ENCODE measurements around the gene DDX31. TPM values are rescaled to one million over a fixed set of nuclear protein-coding genes. Genes with fewer than 3 reads are reported as not detected.

The DDX31 gene
- total and polyA plus RNA-seq, 8 donors = 4.9 to 17.0 (median 7.7) TPM

DNA sequence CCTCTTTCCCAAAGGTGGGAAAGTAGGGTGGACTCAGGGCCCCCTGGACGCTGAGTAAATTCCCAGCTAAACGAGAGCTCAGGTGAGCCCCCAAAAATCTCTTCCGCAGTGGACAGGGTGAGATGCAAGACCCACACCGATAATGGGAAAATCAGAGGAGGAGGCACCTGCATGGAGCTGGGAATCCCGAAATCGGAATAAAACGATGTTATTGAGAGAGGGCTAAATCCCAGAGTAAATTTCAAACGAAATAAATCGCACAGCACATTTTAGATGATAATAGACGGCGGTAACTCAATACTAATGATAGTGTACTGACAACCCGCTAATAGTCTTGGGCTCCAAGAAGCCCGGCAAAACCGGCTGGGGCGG is 90.4 kb downstream of the DDX31 start:
- Histone ChIP-seq H3K36me3 (no peaks in the 10 kb centered on the region), H3K27me3 (peaks cover 0 to 39% (median 11%) of the 10 kb centered on the region in 4 donors), H3K4me3 (no peak overlapping the region), H3K27ac (no peak overlapping the region), H3K4me1 (peaks cover 0 to 3% (median 0%) of the 10 kb centered on the region in 3 donors), H3K9me3 (no peaks in the 10 kb centered on the region)
- DNase-seq (no peak), FAIRE-seq (no peak), ATAC-seq (no peak)
- WGBS, 2 donors = 8 to 9% methylated on average over 15 of the region's 15 CpGs
- TF ChIP-seq, protein P1, sequence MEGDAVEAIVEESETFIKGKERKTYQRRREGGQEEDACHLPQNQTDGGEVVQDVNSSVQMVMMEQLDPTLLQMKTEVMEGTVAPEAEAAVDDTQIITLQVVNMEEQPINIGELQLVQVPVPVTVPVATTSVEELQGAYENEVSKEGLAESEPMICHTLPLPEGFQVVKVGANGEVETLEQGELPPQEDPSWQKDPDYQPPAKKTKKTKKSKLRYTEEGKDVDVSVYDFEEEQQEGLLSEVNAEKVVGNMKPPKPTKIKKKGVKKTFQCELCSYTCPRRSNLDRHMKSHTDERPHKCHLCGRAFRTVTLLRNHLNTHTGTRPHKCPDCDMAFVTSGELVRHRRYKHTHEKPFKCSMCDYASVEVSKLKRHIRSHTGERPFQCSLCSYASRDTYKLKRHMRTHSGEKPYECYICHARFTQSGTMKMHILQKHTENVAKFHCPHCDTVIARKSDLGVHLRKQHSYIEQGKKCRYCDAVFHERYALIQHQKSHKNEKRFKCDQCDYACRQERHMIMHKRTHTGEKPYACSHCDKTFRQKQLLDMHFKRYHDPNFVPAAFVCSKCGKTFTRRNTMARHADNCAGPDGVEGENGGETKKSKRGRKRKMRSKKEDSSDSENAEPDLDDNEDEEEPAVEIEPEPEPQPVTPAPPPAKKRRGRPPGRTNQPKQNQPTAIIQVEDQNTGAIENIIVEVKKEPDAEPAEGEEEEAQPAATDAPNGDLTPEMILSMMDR (IDR thresholded peaks at IDR 0.05) = no peak
- intact Hi-C loops (cut with DNase I) = loop anchor here in 2 of 3 donors (5.0 to 10.0 kb wide), 2 partner anchors 72 to 165 kb away; partner anchors contain the start of gene CFAP77 (in 1 of the 2)

DNA sequence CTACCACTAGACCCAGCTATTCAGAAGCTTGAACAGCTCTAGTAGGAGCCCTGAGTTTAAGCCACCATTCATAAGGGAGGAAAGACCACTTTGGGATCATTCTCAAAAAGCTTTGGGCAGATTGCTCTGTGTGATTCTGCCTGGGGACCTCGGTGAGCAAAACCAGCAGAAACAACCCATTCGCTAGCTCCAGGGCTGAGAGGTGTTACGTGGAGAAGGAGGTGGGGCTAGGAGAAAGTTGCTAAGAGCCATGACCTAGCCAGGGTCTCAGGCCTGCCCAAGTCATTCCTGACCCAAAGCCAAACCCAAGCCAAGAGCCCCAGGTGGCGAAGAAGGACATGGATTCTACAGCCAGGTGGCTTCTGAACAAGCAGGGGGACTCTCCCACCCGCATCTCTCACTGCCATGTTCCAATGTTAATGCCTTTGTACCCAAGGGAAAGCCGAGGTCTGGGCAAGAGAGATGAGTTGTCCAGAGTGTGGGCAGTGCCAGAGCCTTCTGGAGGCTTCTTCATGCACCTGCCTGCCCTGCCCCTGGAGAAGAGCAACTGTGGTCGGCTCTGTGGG is 91.3 kb downstream of the DDX31 start:
- intact Hi-C loops (cut with DNase I) = loop anchor here in 2 of 3 donors (5.0 to 10.0 kb wide), 2 partner anchors 71 to 164 kb away; partner anchors contain the start of gene CFAP77 (in 1 of the 2)
- no peak for DNase-seq
- H3K27me3 ChIP-seq = peaks cover 0 to 30% (median 9%) of the 10 kb centered on the region in 4 donors

DNA sequence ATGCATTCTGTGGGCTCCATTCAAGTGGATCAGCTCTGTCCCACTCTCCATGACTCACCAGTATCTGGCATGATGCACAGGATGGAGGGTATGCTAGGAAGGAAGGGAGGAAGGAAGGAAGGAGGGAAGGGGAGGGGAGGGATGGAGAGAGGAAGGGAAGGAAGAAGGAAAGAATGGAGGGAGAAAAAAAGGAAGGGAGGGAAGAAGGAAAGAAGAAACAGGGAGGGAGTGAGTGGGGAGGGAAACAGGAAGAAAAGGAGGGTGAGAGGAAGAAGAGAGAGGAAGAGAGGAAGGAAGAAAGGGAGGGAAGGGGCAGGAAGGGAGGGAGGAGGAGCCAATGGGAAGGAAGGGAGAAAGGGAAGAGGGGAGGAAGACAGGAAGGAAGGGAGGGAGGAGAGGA is 92.7 kb downstream of the DDX31 start:
- FAIRE-seq = no peak
- Histone ChIP-seq H3K27ac (no peak overlapping the region), H3K36me3 (no peaks in the 10 kb centered on the region), H3K27me3 (peaks cover 0 to 24% (median 6%) of the 10 kb centered on the region in 4 donors), H3K9me3 (no peaks in the 10 kb centered on the region), H3K4me1 (peaks cover 0 to 3% (median 0%) of the 10 kb centered on the region in 3 donors), H3K4me3 (no peak overlapping the region)
- intact Hi-C loops (cut with DNase I) = loop anchor here in 2 of 3 donors (5.0 to 10.0 kb wide), 2 partner anchors 70 to 162 kb away; partner anchors contain the start of gene CFAP77 (in 1 of the 2)
- ATAC-seq = no peak
- DNase-seq = no peak
- TF ChIP-seq, protein P1 (IDR thresholded peaks at IDR 0.05) = no peak

More for the DNA sequence above, 91.3 kb downstream of the DDX31 start:
- 45% methylated on average over 7 of the region's 7 CpGs for WGBS, 2 donors
- Histone ChIP-seq H3K4me1 (peaks cover 0 to 3% (median 0%) of the 10 kb centered on the region in 3 donors), H3K4me3 (no peak overlapping the region), H3K27ac (no peak overlapping the region), H3K36me3 (no peaks in the 10 kb centered on the region), H3K9me3 (no peaks in the 10 kb centered on the region)
- TF ChIP-seq, protein P1 (IDR thresholded peaks at IDR 0.05) = no peak
- FAIRE-seq = no peak
- no peak for ATAC-seq

DNA sequence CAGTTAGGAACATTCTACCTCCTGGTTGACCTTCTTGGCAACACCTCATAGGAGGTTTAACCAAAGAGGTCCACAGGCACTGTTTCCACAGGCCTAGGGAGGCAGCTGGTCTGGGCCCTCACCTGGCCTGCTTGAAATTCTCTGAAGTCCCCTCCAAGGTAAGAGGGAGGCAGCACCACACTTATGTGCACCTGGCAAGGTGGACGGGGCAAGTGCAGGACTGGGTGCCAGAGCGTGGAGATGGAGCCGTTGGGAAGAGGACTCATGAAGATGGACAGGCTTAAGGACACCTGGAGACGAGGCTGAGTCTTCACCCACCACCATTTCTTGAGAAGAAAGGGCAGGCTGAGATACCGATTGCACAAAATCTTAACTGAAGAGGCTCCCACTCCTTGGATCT is 94.0 kb downstream of the DDX31 start:
- H3K27me3 ChIP-seq = peaks cover 0 to 19% (median 5%) of the 10 kb centered on the region in 4 donors
- no peaks in the 10 kb centered on the region for H3K4me1 ChIP-seq
- ATAC-seq (no peak), FAIRE-seq (no peak), DNase-seq (no peak)
- no peak overlapping the region for H3K27ac ChIP-seq
- intact Hi-C loops (cut with DNase I) = loop anchor here in 2 of 3 donors (5.0 to 10.0 kb wide), 2 partner anchors 69 to 161 kb away; partner anchors contain the start of gene CFAP77 (in 1 of the 2)
- no peak overlapping the region for H3K4me3 ChIP-seq
- no peaks in the 10 kb centered on the region for H3K36me3 ChIP-seq
- no peaks in the 10 kb centered on the region for H3K9me3 ChIP-seq
- WGBS, 2 donors = 58 to 70% methylated on average over 5 of the region's 5 CpGs
- TF ChIP-seq, protein P1 (IDR thresholded peaks at IDR 0.05) = no peak

Measured in pancreas (tissue), 10 donors.